Thymus (tissue), 11 donors: ENCODE results near the gene KIAA0040. TPM values are rescaled to one million over a fixed set of nuclear protein-coding genes. Genes with fewer than 3 reads are reported as not detected.
A peak's percentile ranks its signal among the peaks of the same experiment; 100 is the strongest.

ENCODE experiments used
- DNase-seq, 9 donors: peaks; one replicate each; pipeline ENCODE4 v3.0.0-alpha.2; 2013; ENCODE audit warnings: low spot score in 9 of 9, low read depth in 6 of 9, missing footprints in 1 of 9
- H3K27ac ChIP-seq, 2 donors: one replicate each; pipeline ENCODE4 v1.5.1; 2013; ENCODE audit warnings: control low read depth in 1 of 2, low read depth in 1 of 2, low read length in 1 of 2, mild to moderate bottlenecking in 1 of 2, moderate library complexity in 1 of 2
- H3K27me3 ChIP-seq, 2 donors: one replicate each; pipeline ENCODE4 v1.5.1; 2013; ENCODE audit warnings: low read length in 1 of 2; ENCODE audit not compliant: control insufficient read depth in 2 of 2, insufficient read depth in 1 of 2
- H3K36me3 ChIP-seq, 2 donors: one replicate each; pipeline ENCODE4 v1.5.1; 2013; ENCODE audit warnings: low read length in 1 of 2, mild to moderate bottlenecking in 1 of 2, moderate library complexity in 1 of 2; ENCODE audit not compliant: control insufficient read depth in 2 of 2, insufficient read depth in 2 of 2
- H3K4me1 ChIP-seq, 2 donors: one replicate each; pipeline ENCODE4 v1.5.1; 2013; ENCODE audit warnings: low read length in 2 of 2; ENCODE audit not compliant: control insufficient read depth in 2 of 2, insufficient read depth in 2 of 2
- H3K4me3 ChIP-seq, 2 donors: one replicate each; pipeline ENCODE4 v1.5.1; 2013; ENCODE audit warnings: low read length in 2 of 2, control low read depth in 1 of 2, mild to moderate bottlenecking in 1 of 2
- H3K9me3 ChIP-seq, 2 donors: one replicate each; pipeline ENCODE4 v1.5.1; 2013; ENCODE audit warnings: low read length in 1 of 2, mild to moderate bottlenecking in 1 of 2; ENCODE audit not compliant: control insufficient read depth in 2 of 2, insufficient read depth in 1 of 2
- WGBS: extraction: QIAGEN DNeasy Blood & Tissue Kit; methylation state at CpG from one replicate; pipeline ENCODE4 v1.1.7; 2013; 5-methylcytosine and 5-hydroxymethylcytosine counted together
- polyA plus RNA-seq: library from polyadenylated mRNA; stranded (reverse); fragments of 200-250 nt; gene quantifications from one replicate; pipeline ENCODE4 v1.2.3, GENCODE V29; 2013
- total RNA-seq: library from RNA; stranded (reverse); fragments of 120-200 nt; gene quantifications from one replicate; pipeline ENCODE4 v1.2.4, GENCODE V29; 2013
- donor health status: healthy.

The KIAA0040 gene
- total and polyA plus RNA-seq, 2 donors, result 12.7 to 14.4 TPM

DNA sequence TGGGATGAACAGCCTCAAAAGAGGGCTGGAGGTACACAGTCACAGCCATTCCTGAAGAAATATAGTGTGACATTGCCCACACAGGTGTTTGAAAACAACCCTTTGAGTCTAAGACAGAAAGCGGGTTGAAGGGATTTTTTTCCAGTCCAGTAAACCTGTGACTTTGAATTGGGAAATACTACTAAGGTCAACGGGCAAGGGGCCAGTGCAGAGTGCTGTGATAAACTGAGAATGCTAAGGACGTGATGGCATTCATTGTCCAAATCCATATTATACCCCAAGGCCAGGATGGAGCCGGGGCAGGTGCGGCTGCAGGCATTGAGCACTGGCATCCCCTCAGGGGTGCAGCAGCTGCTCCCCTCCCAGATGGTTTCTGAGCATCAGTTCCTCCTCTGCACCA lies 36.6 kb downstream of the KIAA0040 start:
- Histone ChIP-seq H3K4me3 (no peak overlapping the region), H3K9me3 (no peaks in the 10 kb centered on the region), H3K27ac (no peak overlapping the region), H3K36me3 (peaks cover 16 to 25% of the 10 kb centered on the region in 2 donors), H3K4me1 (peaks cover 4 to 6% of the 10 kb centered on the region in 2 donors), H3K27me3 (peaks cover 2 to 18% of the 10 kb centered on the region in 2 donors)
- 80% methylated on average over 5 of the region's 5 CpGs for WGBS
- no peak for DNase-seq

GRCh38 chr1:175155473-175155856 lies 37.1 kb downstream of the KIAA0040 start:
- H3K4me3 ChIP-seq, result no peak overlapping the region
- H3K27ac ChIP-seq, result no peak overlapping the region
- DNase-seq, result peak in 4 of 9 donors; percentile 8 to 52 (median 18)
- peaks cover 11 to 20% of the 10 kb centered on the region in 2 donors for H3K36me3 ChIP-seq
- no peaks in the 10 kb centered on the region for H3K9me3 ChIP-seq
- H3K4me1 ChIP-seq, result peaks cover 4 to 6% of the 10 kb centered on the region in 2 donors
- WGBS, result 85% methylated on average over 4 of the region's 4 CpGs
- H3K27me3 ChIP-seq, result peaks cover 2 to 23% of the 10 kb centered on the region in 2 donors

- no peak overlapping the region for H3K4me3 ChIP-seq
- peaks cover 4 to 6% of the 10 kb centered on the region in 2 donors for H3K4me1 ChIP-seq
- H3K9me3 ChIP-seq, result no peaks in the 10 kb centered on the region
- H3K27me3 ChIP-seq, result peaks cover 2 to 24% of the 10 kb centered on the region in 2 donors
- 32% methylated on average over 11 of the region's 11 CpGs for WGBS
- H3K36me3 ChIP-seq, result peaks cover 5 to 14% of the 10 kb centered on the region in 2 donors
- DNase-seq, result peak; percentile 43 to 80 (median 61)
- no peak overlapping the region for H3K27ac ChIP-seq
Observed at GRCh38 chr1:175154629-175155472, 37.7 kb downstream of the KIAA0040 start.

GRCh38 chr1:175152006-175152652 lies 40.4 kb downstream of the KIAA0040 start:
- DNase-seq, result peak; percentile 18 to 74 (median 44)
- no peaks in the 10 kb centered on the region for H3K9me3 ChIP-seq
- 9% methylated on average over 15 of the region's 15 CpGs for WGBS

DNA sequence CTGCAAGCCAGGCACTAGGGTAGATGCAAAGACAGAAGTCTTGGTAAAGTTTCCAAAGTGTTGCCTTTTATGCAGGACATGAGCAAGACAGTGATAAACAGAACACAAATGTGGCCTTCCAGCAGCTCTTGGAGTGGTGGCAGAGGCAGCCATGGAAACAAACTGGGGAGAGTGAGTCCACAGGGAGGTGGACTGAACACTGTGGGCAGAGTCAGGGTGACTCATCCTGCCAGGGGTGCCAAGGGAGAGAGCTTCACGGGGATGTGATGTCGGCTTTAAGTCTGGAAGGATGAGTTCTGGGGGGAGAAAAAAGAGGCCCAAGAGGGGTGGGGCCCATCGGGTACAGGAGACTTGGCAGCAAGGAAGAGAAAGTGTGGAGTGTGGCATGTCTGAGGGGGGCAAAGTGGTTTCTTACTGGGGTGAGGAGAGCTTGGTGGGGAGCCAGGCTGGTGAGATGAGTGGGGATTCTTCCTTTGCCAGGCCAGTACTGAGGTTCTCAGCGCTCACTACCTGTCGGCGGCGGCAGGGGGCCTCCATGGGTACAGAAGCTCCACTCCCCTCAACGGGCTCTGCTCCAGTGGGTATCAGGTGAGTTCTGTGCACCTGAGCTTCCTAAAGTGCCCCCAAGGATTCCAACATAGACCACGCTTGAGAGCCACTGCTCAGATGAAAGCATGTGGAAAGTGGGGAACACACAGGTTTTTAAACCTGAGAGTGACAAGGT lies 41.8 kb downstream of the KIAA0040 start:
- Histone ChIP-seq H3K4me1 (peaks cover 4 to 5% of the 10 kb centered on the region in 2 donors), H3K27me3 (peaks cover 2 to 28% of the 10 kb centered on the region in 2 donors), H3K4me3 (no peak overlapping the region), H3K9me3 (no peaks in the 10 kb centered on the region), H3K27ac (no peak overlapping the region), H3K36me3 (no peaks in the 10 kb centered on the region)
- DNase-seq, result no peak
- WGBS, result 90% methylated on average over 9 of the region's 9 CpGs

More at GRCh38 chr1:175152006-175152652, 40.4 kb downstream of the KIAA0040 start:
- H3K27ac ChIP-seq, result no peak overlapping the region
- H3K27me3 ChIP-seq, result peaks cover 2 to 26% of the 10 kb centered on the region in 2 donors
- H3K4me3 ChIP-seq, result no peak overlapping the region
- no peaks in the 10 kb centered on the region for H3K36me3 ChIP-seq
- H3K4me1 ChIP-seq, result peaks cover 4 to 6% of the 10 kb centered on the region in 2 donors

GRCh38 chr1:175148068-175148467 lies 44.5 kb downstream of the KIAA0040 start:
- no peak for DNase-seq
- Histone ChIP-seq H3K27ac (no peak overlapping the region), H3K36me3 (no peaks in the 10 kb centered on the region), H3K9me3 (no peaks in the 10 kb centered on the region), H3K27me3 (peaks cover 2 to 20% of the 10 kb centered on the region in 2 donors), H3K4me3 (no peak overlapping the region), H3K4me1 (no peaks in the 10 kb centered on the region)
- 73% methylated on average over 7 of the region's 7 CpGs for WGBS

DNA sequence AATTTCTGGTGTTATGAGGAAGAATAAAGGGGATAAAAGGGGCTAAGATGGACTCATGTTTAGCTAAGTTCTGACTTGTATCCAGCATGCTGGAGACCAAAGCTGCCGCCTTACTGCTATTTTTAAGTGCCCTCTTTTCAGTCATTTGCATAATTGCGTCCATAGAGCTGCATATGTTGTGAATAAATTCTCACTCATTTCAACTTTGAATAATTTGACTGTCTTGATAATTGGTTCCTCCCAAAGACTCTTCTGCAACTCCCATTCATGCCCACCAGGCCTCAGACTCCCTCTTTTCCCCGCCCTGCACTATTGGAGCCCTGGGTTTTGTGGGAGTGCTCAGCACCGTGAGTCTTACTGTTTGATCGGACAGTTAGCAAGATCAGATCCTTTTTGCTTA lies 45.0 kb downstream of the KIAA0040 start:
- no peaks in the 10 kb centered on the region for H3K9me3 ChIP-seq
- H3K27ac ChIP-seq, result no peak overlapping the region
- no peaks in the 10 kb centered on the region for H3K36me3 ChIP-seq
- no peak overlapping the region for H3K4me3 ChIP-seq
- 98% methylated on average over 5 of the region's 5 CpGs for WGBS
- DNase-seq, result no peak
- peaks cover 0 to 20% of the 10 kb centered on the region in 2 donors for H3K27me3 ChIP-seq
- no peaks in the 10 kb centered on the region for H3K4me1 ChIP-seq

DNA sequence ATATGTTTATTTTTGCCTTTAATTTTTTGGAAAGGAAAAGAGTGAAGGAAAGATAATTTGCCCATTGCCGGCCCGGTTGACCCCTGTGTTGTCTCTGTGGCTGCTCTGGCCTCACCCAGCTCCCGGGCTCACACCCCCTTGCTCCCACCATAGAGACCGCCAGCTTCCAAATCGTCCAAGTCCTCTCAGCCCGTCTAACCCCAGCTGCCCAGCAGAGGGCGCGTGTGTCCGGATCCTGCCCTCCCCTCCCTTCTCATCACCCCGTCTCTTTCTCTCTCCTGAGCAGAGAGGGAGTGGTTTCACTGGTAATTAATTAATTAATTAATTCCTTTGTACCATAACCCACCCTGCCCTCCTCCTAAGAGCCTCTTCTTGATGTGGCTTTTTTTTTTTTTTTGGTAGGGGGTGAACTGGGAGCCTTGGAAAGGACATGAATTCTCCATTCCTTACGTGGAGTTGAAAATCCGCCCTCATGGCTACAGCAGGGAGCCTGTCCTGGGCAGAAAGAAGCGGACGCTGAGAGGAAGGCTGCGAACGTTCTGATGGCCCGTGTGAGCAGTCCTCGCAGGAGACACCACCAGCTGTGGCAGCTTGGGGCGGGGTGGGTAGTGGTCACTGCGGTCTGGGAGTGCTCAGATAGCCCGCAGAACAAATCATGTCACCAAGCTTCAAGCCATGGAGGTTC lies 45.9 kb downstream of the KIAA0040 start:
- WGBS, result 35% methylated on average over 21 of the region's 21 CpGs
- Histone ChIP-seq H3K27me3 (peaks cover 0 to 13% of the 10 kb centered on the region in 2 donors), H3K9me3 (no peaks in the 10 kb centered on the region), H3K27ac (no peak overlapping the region), H3K36me3 (no peaks in the 10 kb centered on the region), H3K4me3 (no peak overlapping the region), H3K4me1 (no peaks in the 10 kb centered on the region)
- DNase-seq, result peak in 8 of 9 donors; percentile 23 to 71 (median 44)
